ENCODE data around the gene LKAAEAR1. TPM values are rescaled to one million over a fixed set of nuclear protein-coding genes. Genes with fewer than 3 reads are reported as not detected.

LKAAEAR1 gene
- total RNA-seq, 2 donors from 2014 or later, result not detected

DNA sequence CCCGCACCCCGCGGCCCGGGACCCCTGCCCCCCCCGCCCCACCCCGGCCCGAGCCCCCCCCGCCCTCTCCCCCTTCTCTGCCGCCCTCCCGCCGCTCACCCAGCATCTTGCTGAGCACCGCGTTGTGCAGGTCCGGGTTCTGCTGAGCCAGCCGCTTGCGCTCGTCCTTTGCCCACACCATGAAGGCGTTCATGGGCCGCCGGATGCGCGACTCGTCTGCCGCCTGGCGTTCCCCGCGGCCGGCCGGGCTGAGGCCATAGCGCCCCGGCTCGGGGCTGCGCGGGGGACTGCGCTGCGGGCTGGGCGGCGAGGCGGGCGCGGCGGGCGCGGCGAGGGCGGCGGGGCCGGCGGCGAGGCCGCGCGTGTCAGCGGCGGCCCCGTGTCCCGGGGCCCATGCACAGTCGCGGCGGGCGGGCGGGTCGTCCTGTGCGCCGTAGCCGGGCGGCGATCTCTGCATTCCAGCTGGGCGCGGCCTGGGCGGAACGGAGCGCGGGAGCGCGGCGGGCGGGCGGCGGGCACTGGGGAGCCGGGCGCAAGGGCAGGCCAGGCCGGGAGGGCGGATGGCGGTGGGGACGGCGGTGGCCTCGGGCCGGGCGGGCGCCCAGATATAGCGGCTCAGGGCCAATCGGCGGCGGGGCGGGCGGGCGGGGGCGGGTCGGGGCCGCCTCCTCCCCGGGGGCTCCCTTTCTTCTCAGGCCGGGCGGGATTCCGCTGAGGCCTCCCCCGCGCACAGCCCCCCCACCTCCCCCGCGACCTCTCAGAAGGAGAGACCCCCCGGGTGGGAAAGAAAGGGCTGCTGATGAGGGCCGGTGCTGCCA is 34.9 kb downstream of the LKAAEAR1 start, which contains the start of gene SOX18:
Gene SOX18 (minus strand): TSS at position 580 of the 818 bp plus-strand sequence. CDS start 123 bp downstream, at position 457.
- Histone ChIP-seq H3K9ac (ENCODE audit: extremely low read depth, low read length, poor library complexity, severe bottlenecking) (no peak within 1 kb of the TSS), H3K36me3 (ENCODE audit: control insufficient read depth, insufficient read depth, low read length) (no peaks in the 10 kb centered on the region), H3K27me3 (ENCODE audit: control insufficient read depth, insufficient read depth, low read length, poor library complexity, severe bottlenecking) (peaks cover 22% of the 10 kb centered on the region), H3K4me3 (ENCODE audit: low read length) (peak within 1 kb of the TSS; percentile 60), H3K27ac (ENCODE audit: low read depth, low read length) (no peak within 1 kb of the TSS), H3K9me3 (ENCODE audit: control insufficient read depth, low read length) (no peaks in the 10 kb centered on the region), H3K4me1 (ENCODE audit: control insufficient read depth, insufficient read depth, low read length) (peaks cover 22% of the 10 kb centered on the region)
- Mint-ChIP-seq H3K27me3 (ENCODE audit: insufficient read depth) (peaks cover 49% of the 10 kb centered on the region), H3K36me3 (ENCODE audit: low read depth) (no peaks in the 10 kb centered on the region), H3K27ac (no peak within 1 kb of the TSS), H3K9me3 (no peaks in the 10 kb centered on the region), H3K4me1 (peaks cover 22% of the 10 kb centered on the region), H3K4me3 (peak within 1 kb of the TSS; percentile 52)
- 1% methylated on average over 35 to 92 of the region's 111 CpGs for WGBS, 2 experiments (ENCODE audit: insufficient coverage in 1 of 2, insufficient read length in 1 of 2)
- no peak for TF ChIP-seq CTCF (conservative IDR thresholded peaks at IDR 0.05)
- DNase-seq, result peak; percentile 82

DNA sequence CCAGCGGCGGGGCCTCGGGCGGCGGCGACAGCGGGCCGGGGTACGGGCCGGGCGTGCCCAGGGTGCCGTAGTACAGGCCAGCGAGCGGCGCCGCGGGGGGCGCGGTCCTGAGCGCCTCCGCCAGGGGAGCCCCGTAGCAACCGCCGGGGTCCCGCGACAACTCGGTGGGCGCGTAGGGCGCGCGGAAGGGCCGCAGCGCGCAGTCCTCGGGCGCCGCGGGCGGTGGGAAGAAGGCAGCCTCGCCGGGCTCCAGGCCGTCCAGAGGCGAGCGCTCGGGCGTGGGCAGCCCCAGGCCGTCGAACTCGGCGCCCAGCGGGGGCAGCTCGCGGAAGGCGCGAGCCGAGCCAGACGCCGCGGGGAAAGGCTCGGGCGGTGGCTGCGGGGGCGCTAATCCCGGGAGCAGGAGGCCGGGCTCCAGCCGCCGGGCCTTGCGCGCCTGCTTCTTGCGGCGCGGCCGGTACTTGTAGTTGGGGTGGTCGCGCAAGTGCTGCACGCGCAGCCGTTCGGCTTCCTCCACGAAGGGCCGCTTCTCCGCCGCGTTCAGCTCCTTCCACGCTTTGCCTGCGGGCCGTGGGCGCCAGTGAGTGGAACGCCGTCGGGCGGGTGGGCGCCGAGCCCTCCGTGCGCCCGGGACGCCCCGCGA is 35.7 kb downstream of the LKAAEAR1 start:
- peak; percentile 78 for DNase-seq
- Histone ChIP-seq H3K4me1 (ENCODE audit: control insufficient read depth, insufficient read depth, low read length) (peaks cover 16% of the 10 kb centered on the region), H3K4me3 (ENCODE audit: low read length) (peak overlapping the region; percentile 68), H3K27me3 (ENCODE audit: control insufficient read depth, insufficient read depth, low read length, poor library complexity, severe bottlenecking) (peaks cover 22% of the 10 kb centered on the region), H3K9ac (ENCODE audit: extremely low read depth, low read length, poor library complexity, severe bottlenecking) (no peak overlapping the region), H3K27ac (ENCODE audit: low read depth, low read length) (no peak overlapping the region), H3K9me3 (ENCODE audit: control insufficient read depth, low read length) (no peaks in the 10 kb centered on the region), H3K36me3 (ENCODE audit: control insufficient read depth, insufficient read depth, low read length) (no peaks in the 10 kb centered on the region)
- H3K4me1 Mint-ChIP-seq, result peaks cover 17% of the 10 kb centered on the region
- H3K36me3 Mint-ChIP-seq (ENCODE audit: low read depth), result no peaks in the 10 kb centered on the region
- peak overlapping the region; percentile 52 for H3K4me3 Mint-ChIP-seq
- H3K27me3 Mint-ChIP-seq (ENCODE audit: insufficient read depth), result peaks cover 53% of the 10 kb centered on the region
- no peak overlapping the region for H3K27ac Mint-ChIP-seq
- H3K9me3 Mint-ChIP-seq, result no peaks in the 10 kb centered on the region
- WGBS, 2 experiments (ENCODE audit: insufficient coverage in 1 of 2, insufficient read length in 1 of 2), result 6 to 10% methylated on average over 17 to 93 of the region's 101 CpGs
- no peak for TF ChIP-seq CTCF (conservative IDR thresholded peaks at IDR 0.05)

- Mint-ChIP-seq H3K4me1 (peaks cover 12% of the 10 kb centered on the region), H3K4me3 (peak overlapping the region; percentile 37), H3K9me3 (no peaks in the 10 kb centered on the region), H3K36me3 (ENCODE audit: low read depth) (no peaks in the 10 kb centered on the region), H3K27ac (no peak overlapping the region), H3K27me3 (ENCODE audit: insufficient read depth) (peaks cover 53% of the 10 kb centered on the region)
- Histone ChIP-seq H3K27me3 (ENCODE audit: control insufficient read depth, insufficient read depth, low read length, poor library complexity, severe bottlenecking) (peaks cover 22% of the 10 kb centered on the region), H3K9ac (ENCODE audit: extremely low read depth, low read length, poor library complexity, severe bottlenecking) (no peak overlapping the region), H3K27ac (ENCODE audit: low read depth, low read length) (no peak overlapping the region), H3K4me1 (ENCODE audit: control insufficient read depth, insufficient read depth, low read length) (peaks cover 14% of the 10 kb centered on the region), H3K36me3 (ENCODE audit: control insufficient read depth, insufficient read depth, low read length) (no peaks in the 10 kb centered on the region), H3K9me3 (ENCODE audit: control insufficient read depth, low read length) (no peaks in the 10 kb centered on the region), H3K4me3 (ENCODE audit: low read length) (peak overlapping the region; percentile 68)
- WGBS, 2 experiments (ENCODE audit: insufficient coverage in 1 of 2, insufficient read length in 1 of 2), result 15 to 25% methylated on average over 30 to 49 of the region's 49 CpGs
- TF ChIP-seq CTCF (conservative IDR thresholded peaks at IDR 0.05), result no peak
- no peak for DNase-seq
These were observed 36.2 kb downstream of the LKAAEAR1 start for GRCh38 chr20:64047968-64048401.
